Stimulated activated effector memory CD8-positive, alpha-beta T cell treated with anti-CD3 and anti-CD28 coated beads, Interleukin-12 subunit alpha, Interleukin-12 subunit beta, amount 100 ng/mL, for 72 hours (primary cell): ENCODE data around the gene FER.
"Not testable (repeated sequence)": the region's sequence is repeated elsewhere in the genome, so short reads cannot be mapped to it uniquely, and the experiment has no call there.

ENCODE experiments used
- ATAC-seq: fragments of 150-1000 bp; cut with Tn5 transposase; 2 replicates; pipeline ENCODE4 v1.10.0; 2021
- DNase-seq, 2 donors: peaks; one replicate each; pipeline ENCODE4 v3.0.0; 2021 to 2022; ENCODE audit warnings: low spot score in 2 of 2
- H3K27ac Mint-ChIP-seq: one replicate; pipeline ENCODE4 v1.8.0; 2022; ENCODE audit warnings: mild to moderate bottlenecking, mixed read lengths
- H3K36me3 Mint-ChIP-seq: one replicate; pipeline ENCODE4 v1.8.0; 2022; ENCODE audit warnings: mild to moderate bottlenecking, mixed read lengths
- H3K4me1 Mint-ChIP-seq: one replicate; pipeline ENCODE4 v1.8.0; 2022; ENCODE audit warnings: mixed read lengths
- H3K4me3 Mint-ChIP-seq: one replicate; pipeline ENCODE4 v1.8.0; 2022; ENCODE audit warnings: mild to moderate bottlenecking, mixed read lengths
- H3K9me3 Mint-ChIP-seq: one replicate; pipeline ENCODE4 v1.8.0; 2022; ENCODE audit warnings: mixed read lengths

Gene FER

GRCh38 chr5:108866097-108866496 is 118.4 kb downstream of the FER start:
- not testable (repeated sequence) for H3K4me3 Mint-ChIP-seq, H3K4me1 Mint-ChIP-seq, H3K36me3 Mint-ChIP-seq, ATAC-seq, DNase-seq, H3K9me3 Mint-ChIP-seq, H3K27ac Mint-ChIP-seq

GRCh38 chr5:108867656-108868055 is 120.0 kb downstream of the FER start:
- ATAC-seq = no peak
- no peak for DNase-seq
- no peak overlapping the region for H3K27ac Mint-ChIP-seq
- H3K36me3 Mint-ChIP-seq = no peaks in the 10 kb centered on the region
- H3K4me3 Mint-ChIP-seq = no peak overlapping the region
- no peaks in the 10 kb centered on the region for H3K4me1 Mint-ChIP-seq
- no peaks in the 10 kb centered on the region for H3K9me3 Mint-ChIP-seq

GRCh38 chr5:108869066-108869465 is 121.4 kb downstream of the FER start:
- Mint-ChIP-seq H3K27ac (no peak overlapping the region), H3K36me3 (no peaks in the 10 kb centered on the region), H3K4me3 (no peak overlapping the region), H3K4me1 (no peaks in the 10 kb centered on the region), H3K9me3 (no peaks in the 10 kb centered on the region)
- DNase-seq (no peak), ATAC-seq (no peak)

DNA sequence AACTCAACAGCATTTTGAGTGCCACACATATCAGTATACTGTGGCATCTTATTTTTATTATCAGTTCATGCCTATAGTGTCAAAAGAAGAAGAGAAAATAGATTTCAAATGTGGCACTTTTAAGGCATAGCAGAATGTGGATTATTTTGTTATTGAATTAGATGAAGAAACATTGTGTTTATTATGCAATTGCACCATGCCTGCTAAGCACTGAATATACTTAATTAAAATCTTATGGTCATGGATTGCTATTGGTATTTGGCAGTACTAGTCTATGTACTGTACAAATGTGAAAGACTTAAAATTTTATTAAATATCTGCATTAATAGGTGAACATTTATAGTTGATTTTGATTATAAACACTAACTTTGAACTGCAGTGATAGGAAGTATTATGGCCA is 128.8 kb downstream of the FER start:
- Mint-ChIP-seq H3K9me3 (peaks cover 3% of the 10 kb centered on the region), H3K4me3 (no peak overlapping the region), H3K36me3 (no peaks in the 10 kb centered on the region), H3K4me1 (no peaks in the 10 kb centered on the region), H3K27ac (no peak overlapping the region)
- ATAC-seq = no peak
- no peak for DNase-seq

DNA sequence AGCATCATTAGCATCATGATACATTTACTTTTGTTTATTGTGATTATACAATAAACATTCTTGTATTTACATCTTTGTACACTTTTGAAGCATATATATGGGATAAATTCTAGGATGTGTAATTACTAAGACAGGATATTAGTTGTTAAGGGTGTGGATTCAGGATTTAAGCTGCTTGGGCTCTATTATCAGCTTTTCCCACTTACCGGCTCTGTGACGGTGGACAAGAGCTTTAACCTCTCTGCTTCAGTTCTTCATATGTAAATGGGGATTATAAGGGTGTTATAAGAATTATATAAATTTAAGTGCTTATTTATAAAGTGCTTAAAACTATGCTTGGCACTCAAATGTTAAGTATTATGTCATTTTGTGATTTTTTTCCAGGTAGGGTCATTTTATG is 131.1 kb downstream of the FER start:
- no peak overlapping the region for H3K27ac Mint-ChIP-seq
- no peak for ATAC-seq
- H3K4me1 Mint-ChIP-seq = no peaks in the 10 kb centered on the region
- no peak for DNase-seq
- no peaks in the 10 kb centered on the region for H3K36me3 Mint-ChIP-seq
- no peak overlapping the region for H3K4me3 Mint-ChIP-seq
- peaks cover 3% of the 10 kb centered on the region for H3K9me3 Mint-ChIP-seq

GRCh38 chr5:108881133-108881532 is 133.4 kb downstream of the FER start:
- peaks cover 3% of the 10 kb centered on the region for H3K9me3 Mint-ChIP-seq
- no peaks in the 10 kb centered on the region for H3K4me1 Mint-ChIP-seq
- no peak overlapping the region for H3K27ac Mint-ChIP-seq
- no peaks in the 10 kb centered on the region for H3K36me3 Mint-ChIP-seq
- DNase-seq = no peak
- H3K4me3 Mint-ChIP-seq = no peak overlapping the region
- ATAC-seq = no peak

- no peak for DNase-seq
These were observed 137.0 kb downstream of the FER start for GRCh38 chr5:108884736-108885135.

DNA sequence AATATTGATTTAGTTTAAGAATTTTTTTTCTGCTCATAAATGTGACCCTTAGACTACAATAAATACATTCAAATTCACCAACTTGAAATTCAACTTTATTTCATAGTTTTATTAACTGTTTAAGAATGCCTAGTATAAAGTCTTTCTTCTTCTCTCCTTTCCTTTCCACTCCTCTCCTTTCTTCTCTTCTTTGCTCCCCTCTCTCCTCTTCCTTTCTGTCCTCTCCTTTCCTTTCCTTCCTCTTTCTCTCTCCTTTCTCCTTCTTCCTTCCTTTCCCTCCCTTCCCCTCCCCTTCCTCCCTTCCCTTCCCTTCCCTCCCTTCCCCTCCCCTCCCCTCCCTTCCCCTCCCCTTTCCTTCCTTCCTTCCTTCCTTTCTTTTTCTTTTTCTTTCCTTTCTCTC is 150.6 kb downstream of the FER start:
- peaks cover 3% of the 10 kb centered on the region for H3K9me3 Mint-ChIP-seq
- peaks cover 6% of the 10 kb centered on the region for H3K4me1 Mint-ChIP-seq
- ATAC-seq = no peak
- peak overlapping the region; percentile 5 for H3K27ac Mint-ChIP-seq
- no peak overlapping the region for H3K4me3 Mint-ChIP-seq
- peaks cover 9% of the 10 kb centered on the region for H3K36me3 Mint-ChIP-seq
- no peak for DNase-seq

More at GRCh38 chr5:108884736-108885135, 137.0 kb downstream of the FER start:
- H3K36me3 Mint-ChIP-seq = no peaks in the 10 kb centered on the region
- H3K4me1 Mint-ChIP-seq = no peaks in the 10 kb centered on the region
- no peak overlapping the region for H3K4me3 Mint-ChIP-seq
- no peak overlapping the region for H3K27ac Mint-ChIP-seq
- H3K9me3 Mint-ChIP-seq = peaks cover 3% of the 10 kb centered on the region
- ATAC-seq = no peak

DNA sequence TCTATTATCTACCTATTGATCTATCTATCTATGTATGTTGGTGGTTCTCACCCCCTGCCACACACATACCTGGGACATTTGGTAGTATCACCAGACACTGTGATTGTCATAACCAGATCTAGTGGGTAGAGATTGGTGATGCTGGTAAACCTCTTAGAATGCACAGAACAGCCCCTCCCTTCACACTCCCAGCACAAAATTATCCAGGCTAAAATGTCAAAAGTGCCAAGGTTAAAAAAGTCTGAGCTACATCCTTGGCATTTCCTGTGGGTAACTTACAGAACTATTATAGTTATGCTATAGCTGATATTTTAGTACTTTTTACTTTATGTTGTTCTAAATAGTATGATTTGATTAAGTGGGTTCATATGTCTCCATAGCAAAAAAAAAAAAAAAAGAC is 151.0 kb downstream of the FER start:
- no peak for ATAC-seq
- H3K36me3 Mint-ChIP-seq = peaks cover 5% of the 10 kb centered on the region
- no peak for DNase-seq
- H3K4me3 Mint-ChIP-seq = no peak overlapping the region
- H3K9me3 Mint-ChIP-seq = no peaks in the 10 kb centered on the region
- H3K27ac Mint-ChIP-seq = peak overlapping the region; percentile 5
- peaks cover 6% of the 10 kb centered on the region for H3K4me1 Mint-ChIP-seq

DNA sequence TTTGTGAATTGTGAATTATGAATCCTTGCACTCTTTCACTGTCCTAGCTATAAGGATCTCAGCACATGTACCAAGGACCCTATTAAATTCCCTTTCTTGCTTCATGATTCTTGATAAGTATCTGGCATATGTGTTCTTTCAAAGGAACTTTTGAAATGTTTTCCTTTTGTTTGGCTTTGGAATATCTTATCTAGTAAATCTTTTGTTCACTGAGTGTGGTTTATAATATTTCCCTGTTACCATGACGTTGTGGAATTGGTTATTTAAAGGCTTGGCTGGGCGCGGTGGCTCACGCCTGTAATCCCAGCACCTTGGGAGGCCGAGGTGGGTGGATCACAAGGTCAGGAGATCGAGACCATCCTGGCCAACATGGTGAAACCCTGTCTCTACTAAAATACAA is 151.5 kb downstream of the FER start:
- H3K4me1 Mint-ChIP-seq, H3K4me3 Mint-ChIP-seq, H3K9me3 Mint-ChIP-seq, ATAC-seq, DNase-seq, H3K36me3 Mint-ChIP-seq, H3K27ac Mint-ChIP-seq: not testable (repeated sequence)

DNA sequence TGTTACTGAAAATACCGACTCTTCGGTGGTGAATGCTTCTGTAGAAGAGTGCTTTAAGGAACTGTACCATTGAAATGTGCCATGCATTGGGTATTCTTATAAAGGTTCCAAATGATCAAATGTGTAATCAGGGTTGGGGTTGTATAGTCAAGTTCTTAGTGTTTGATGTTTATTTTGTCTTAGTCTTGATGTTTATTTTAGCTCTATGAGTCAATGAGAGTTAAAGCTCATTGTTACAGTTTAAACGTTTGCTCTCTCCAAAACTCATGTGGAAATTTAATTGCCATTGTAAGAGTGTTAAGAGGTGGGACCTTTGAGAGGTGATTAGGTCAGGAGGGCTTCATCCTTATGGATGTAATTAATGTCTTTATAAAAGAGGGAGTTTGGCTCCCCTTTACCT is 153.0 kb downstream of the FER start:
- Mint-ChIP-seq H3K36me3 (no peaks in the 10 kb centered on the region), H3K9me3 (no peaks in the 10 kb centered on the region), H3K27ac (no peak overlapping the region), H3K4me3 (no peak overlapping the region), H3K4me1 (no peaks in the 10 kb centered on the region)
- DNase-seq (no peak), ATAC-seq (no peak)

DNA sequence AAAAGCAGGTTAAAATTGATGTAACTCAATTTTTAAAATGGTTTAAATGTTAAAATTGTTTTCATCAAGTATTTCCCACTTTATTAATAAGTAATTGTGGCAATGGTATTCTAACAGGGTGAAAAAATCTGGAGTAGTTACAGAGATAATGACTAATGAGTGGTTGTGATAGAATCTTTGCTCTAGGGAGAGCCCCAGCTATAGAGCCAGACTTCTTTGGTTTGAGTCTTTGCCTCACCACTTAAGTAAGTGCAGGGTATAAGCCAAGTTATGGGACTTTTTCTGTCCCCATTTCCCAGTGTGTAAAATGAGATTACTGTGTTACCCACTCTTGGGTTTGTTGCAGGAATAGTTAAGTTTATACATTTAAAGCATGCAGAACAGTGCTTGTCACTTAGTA is 158.1 kb downstream of the FER start:
- no peak overlapping the region for H3K4me3 Mint-ChIP-seq
- no peaks in the 10 kb centered on the region for H3K4me1 Mint-ChIP-seq
- H3K27ac Mint-ChIP-seq = no peak overlapping the region
- H3K36me3 Mint-ChIP-seq = no peaks in the 10 kb centered on the region
- H3K9me3 Mint-ChIP-seq = peaks cover 2% of the 10 kb centered on the region
- ATAC-seq (no peak), DNase-seq (no peak)

GRCh38 chr5:108910627-108911026 is 162.9 kb downstream of the FER start:
- Mint-ChIP-seq H3K4me1 (no peaks in the 10 kb centered on the region), H3K4me3 (no peak overlapping the region), H3K36me3 (no peaks in the 10 kb centered on the region), H3K9me3 (peaks cover 2% of the 10 kb centered on the region), H3K27ac (no peak overlapping the region)
- DNase-seq (no peak), ATAC-seq (no peak)

DNA sequence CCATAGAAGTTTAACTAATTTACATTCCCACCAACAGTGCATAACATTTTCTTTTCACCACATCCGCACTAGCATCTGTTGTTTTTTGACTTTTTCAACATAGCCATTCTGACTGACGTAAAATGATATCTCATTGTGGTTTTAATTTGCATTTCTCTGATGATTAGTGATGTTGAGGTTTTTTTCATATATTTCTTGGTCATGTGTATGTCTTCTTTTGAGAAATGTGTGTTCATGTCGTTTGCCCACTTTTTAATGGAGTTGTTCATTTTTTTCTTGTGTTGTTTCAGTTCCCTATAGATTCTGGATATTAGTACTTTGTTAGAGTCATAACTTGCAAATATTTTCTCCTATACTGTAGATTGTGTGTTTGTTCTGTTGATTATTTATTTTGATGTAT is 163.4 kb downstream of the FER start:
- Mint-ChIP-seq H3K27ac (no peak overlapping the region), H3K4me1 (no peaks in the 10 kb centered on the region), H3K36me3 (no peaks in the 10 kb centered on the region), H3K4me3 (no peak overlapping the region), H3K9me3 (peaks cover 2% of the 10 kb centered on the region)
- DNase-seq (no peak), ATAC-seq (peak; percentile 32)

GRCh38 chr5:108917596-108917995 is 169.9 kb downstream of the FER start:
- DNase-seq = no peak
- no peak overlapping the region for H3K4me3 Mint-ChIP-seq
- H3K9me3 Mint-ChIP-seq = no peaks in the 10 kb centered on the region
- H3K27ac Mint-ChIP-seq = peak overlapping the region; percentile 20
- no peak for ATAC-seq
- H3K36me3 Mint-ChIP-seq = no peaks in the 10 kb centered on the region
- no peaks in the 10 kb centered on the region for H3K4me1 Mint-ChIP-seq

DNA sequence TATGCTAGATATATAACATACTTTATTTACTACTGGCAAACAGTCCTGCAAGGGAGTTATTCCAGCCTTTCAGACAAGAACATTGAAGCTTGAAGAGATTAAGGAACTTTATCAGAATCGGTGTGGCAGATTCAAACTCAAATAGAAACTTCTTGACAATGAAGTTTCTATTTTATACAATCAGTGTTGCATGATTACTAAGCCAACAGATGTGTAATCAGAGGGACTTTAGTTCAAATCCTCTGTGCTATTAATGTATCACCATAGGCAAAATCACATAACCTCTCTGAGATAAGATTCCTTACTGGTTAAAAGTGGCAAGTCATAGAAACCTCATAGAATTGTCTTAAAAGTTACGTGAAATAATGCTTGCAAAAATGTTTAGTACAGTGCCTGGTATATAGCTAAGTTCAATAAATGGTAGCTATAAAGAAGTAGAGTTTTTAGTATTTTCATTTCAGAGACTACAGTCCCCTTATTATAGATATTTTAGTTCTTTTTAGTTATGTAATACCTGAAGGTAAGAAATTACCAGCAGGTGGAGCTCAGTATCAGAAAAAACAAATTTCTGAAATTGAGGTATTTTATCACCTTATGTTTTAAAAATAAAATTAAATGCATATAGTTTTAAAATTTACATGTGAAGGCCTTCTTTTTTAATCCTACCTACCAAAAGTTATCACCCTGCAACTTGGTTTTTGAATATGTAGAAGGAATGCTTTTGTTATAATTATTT is 172.1 kb downstream of the FER start:
- Mint-ChIP-seq H3K4me3 (no peak overlapping the region), H3K9me3 (no peaks in the 10 kb centered on the region), H3K4me1 (no peaks in the 10 kb centered on the region), H3K27ac (no peak overlapping the region), H3K36me3 (no peaks in the 10 kb centered on the region)
- no peak for DNase-seq
- peak; percentile 74 for ATAC-seq
